T follicular helper cell (primary cell): ENCODE data around the gene POU2F1.
"Not testable (repeated sequence)": the region's sequence is repeated elsewhere in the genome, so short reads cannot be mapped to it uniquely, and the experiment has no call there.

Experiments
- DNase-seq: peaks from one replicate; pipeline ENCODE4 v3.0.0-alpha.2; 2020; ENCODE audit warnings: low read depth

The POU2F1 gene

DNA sequence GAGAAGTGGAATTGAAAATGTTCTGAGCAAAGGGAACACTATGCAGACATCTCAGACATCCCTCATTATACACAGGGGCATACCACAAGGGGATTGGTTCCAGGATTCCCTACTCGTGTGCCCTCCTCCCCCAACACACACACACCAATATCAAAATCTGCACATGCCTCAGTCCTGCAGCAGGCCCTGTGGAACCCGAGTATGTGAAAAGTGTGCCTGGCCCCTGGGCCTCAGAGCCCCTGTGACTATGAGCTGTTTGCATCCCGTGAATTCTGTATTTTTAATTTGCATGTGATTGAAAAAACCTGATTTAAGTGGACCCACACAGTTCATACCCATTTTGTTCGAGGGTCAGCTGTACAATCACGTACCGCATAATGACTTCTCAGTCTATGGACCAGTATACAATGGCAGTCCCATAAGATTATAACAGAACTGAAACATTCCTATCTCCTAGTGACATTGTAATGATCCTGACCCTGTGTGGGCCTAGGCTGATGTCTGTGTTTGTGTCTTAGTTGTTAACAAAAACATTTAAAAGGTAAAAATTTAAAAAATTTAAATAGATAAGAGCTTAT lies 11.3 kb downstream of the POU2F1 start:
- DNase-seq, result no peak

DNA sequence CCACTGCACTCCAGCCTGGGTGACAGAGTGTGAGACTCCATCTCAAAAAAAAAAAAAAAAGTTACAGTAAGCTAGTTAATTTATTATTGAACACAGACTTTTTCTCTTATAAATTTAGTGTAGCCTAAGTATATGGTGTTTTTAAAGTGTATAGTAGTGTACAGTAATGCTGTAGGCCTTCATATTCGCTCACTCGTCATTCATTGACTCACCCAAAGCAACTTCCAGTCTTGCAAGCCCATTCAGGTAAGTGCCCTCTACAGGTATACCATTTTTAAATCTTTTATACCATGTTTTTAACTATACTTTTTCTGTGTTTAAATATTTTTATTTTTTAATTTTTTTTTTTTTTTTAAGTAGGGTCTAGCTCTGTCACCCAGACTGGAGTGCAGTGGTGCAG lies 12.1 kb downstream of the POU2F1 start:
- no peak for DNase-seq

DNA sequence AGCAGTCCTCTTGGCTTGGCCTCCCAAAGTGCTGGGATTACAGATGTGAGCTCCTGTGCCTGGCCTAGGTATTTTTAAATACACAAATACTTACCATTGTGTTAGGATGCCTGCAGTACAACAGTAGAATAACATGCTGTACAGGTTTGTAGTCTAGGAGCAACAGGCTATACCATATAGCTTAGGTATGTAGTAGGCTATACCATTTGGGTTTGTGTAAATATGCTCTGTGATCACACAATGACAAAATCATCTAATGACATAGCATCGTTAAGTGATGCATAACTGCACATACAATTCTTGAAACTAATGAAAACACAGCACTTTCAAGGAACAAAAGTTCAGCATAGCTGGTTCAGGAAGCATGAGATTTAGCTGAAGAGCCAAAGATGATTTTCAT lies 12.7 kb downstream of the POU2F1 start:
- no peak for DNase-seq

DNA sequence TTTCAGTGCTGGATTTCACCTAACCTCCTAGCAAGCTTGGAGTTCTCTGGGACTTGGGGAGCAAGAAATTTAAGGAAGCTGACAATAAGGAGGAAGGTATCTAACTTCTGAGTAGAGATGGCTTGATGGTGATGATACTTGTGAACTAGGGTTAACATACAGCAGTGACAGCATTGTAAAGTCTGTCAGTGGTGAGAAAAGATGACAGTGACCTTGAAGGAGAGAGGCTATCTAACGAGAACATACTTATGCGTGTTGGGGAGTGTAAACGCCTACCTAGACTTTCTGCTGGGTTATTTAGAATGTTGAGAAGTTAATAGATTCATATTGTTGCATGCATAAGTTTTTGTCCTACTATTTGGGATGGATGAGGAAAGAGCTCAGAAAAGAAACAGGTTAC lies 16.3 kb downstream of the POU2F1 start:
- DNase-seq, result no peak

DNA sequence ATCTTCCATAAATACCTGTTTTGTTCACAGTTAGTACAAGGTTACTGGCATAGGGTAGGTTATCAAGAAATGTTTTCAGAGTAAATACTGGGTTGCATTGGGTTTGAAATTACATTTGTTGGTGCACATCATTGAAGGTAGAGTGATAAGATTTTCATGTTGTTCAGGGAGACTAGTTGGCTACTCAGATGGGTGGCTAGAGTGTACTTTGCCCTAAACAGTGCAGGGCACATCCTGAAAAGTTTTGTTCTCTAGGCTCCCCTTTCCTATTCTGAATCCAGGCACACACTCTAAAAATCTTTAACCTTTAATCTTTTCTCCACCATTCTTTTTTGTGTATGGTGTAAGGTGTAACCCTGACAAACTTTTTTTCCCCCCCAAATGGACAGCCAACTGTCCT lies 18.0 kb downstream of the POU2F1 start:
- DNase-seq, result no peak

DNA sequence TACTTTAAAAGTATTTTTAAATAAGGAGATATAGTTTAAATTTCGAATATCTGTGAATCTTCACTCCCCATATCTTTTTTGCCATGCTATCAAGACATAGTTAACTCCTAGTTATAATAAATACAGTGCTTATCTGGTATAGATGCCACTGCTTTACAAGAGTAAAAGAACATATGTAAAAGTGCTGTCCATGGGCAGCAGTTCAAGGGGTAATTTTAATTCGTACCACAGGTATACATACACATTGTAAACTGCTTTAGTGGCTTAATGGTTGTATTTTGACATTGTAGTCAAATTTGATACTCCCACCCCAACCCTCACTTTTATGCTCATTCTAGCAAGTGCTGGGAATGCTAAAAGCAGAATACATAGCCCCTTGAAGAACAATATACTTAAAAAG lies 18.6 kb downstream of the POU2F1 start:
- DNase-seq, result no peak

DNA sequence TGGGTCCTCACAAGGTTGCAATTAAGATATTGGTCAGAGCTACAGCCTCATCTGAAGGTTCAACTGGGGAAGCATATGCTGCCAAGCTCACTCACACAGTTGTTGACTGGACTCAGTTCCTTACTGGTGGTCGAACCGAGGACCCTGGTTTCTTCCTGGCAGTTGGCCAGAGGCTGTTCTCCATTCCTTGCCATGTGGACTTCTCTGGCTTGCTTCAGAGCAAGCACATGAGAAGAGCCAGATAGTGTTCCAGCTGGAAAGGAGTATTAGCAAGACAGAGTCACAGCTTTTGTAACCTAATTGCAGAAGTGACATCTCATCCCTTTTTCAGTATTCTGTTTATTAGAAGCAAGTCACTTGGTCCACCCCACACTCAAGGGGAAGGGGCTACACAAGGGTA lies 23.6 kb downstream of the POU2F1 start:
- DNase-seq, result no peak

DNA sequence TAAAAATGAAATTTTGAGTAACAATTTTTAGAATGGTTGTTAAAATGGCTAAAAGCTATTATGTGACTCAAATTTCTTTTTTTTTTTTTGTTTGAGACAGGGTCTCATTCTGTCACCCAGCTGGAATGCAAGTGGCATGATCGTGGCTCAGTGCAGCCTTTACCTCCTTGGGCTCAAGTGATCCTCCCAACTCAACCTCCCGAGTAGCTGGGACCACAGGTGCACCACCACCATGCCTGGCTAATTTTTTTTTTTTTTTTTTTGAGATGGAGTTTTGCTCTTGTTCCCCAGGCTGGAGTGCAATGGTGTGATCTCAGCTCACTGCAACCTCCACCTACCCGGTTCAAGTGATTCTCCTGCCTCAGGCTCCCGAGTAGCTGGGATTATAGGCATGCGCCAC lies 24.5 kb downstream of the POU2F1 start:
- DNase-seq, result not testable (repeated sequence)

DNA sequence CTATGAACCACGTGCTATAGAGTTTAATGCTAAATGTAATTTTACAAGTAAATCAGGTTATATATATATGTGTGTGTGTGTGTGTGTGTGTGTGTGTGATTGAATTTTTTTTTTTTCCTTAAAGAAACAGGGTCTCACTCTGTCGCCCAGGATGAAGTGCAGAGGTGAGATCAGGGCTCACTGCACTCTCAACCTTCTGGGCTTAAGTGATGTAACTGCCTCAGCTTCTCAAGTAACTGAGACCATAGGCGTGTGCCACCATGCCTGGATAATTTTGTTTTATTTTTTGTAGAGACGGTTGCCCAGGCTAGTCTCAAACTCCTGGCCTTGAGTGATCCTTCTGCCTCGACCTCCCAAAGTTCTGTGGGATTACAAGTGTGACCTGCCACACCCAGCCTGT lies 26.3 kb downstream of the POU2F1 start:
- DNase-seq, result no peak

DNA sequence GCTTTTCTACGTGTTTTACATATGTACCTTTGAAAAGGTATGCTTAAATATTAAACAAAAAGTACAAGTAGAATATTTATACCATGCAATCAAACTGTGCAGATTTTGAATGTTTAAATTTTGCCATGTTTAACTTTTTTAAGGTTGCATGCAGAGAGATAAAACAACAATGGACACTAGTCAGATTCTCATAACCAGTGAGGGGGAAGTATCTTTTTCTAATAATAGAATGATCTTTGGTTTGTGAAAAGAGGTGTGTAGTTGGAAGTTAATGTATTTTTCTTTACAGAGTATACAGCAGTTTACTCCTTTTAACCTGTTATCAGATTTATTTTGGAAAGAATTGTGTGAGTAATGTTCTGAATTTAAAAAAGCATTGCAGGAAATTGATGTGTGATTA lies 27.1 kb downstream of the POU2F1 start:
- DNase-seq, result no peak

DNA sequence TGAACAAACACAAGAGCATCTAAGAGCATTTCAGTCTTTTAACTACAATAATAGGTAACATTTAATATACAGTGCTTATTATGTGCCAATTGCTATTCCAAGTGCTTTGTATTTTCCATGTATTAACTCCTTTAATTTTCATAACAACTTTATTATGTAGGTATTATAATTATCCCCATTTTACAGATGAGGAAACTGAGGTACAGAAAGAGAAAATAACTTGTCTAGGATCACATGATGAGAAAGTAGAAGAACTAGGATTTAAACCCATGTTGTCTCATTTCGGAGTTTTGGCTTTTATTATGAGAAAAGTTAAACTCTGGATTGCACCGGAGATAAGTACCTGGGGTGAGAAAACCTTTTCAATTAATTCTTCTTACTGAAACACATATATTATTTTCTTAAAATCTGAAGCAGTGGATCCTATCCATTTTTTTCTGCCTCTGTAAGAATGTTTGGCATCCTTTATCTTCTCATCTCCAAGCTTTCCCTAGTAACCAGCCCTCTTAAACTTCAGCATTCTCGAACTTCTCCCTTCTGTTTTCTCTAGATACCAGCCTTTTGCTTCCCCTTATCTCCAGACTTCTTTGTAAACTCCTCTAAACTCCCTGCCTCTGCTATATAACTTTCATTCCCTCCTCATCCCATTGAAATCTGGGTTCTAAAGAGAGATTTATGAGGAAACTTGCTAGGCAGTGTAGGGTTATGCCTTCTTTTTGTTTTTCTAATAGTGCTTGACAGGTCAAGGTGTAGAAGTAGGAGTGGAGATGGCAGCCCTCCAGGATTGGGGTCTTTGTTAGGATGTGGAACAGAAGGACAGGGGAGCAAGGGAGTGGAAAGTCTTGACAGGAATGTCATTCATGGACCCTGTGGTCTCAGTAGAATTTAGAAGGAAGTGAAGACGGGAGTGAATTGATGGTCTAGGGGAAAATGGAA lies 28.3 kb downstream of the POU2F1 start:
- DNase-seq, result no peak

DNA sequence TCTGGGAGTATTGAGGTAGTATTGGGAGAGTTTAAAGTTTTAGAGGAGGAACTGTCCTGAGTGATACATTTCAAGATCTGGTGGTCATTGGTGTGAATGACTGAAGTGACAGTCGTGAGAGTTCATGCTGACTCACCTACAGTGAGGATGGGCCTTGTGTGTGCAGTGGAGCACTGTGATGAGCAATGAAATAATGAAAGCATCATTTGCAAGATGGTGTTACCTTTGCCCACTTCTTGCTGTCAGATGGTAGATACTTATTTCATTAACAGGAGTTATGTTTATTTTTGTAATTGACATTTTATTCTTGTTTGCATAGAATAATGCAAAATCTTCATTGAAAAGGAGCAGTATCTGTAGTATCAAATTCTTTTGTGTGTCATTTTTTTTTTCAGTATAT lies 29.0 kb downstream of the POU2F1 start:
- DNase-seq, result no peak

DNA sequence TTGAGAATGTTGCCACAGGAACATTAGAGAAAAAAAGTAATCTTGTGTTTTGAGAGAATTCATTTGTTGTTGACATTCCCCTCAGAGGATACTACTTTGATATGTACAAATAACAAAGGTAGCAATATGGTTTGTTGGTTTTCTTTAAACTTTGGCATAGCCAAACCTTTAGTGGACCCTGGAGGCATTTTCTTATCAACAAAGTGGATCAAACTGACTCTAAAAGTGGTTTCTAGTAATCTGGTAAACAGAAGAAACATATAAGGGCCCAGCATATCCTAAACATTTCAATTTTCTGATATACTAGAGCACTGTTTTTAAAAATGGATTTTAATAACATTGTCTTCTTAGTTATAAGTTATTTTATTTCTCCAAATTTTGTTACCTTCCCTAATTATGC lies 29.8 kb downstream of the POU2F1 start:
- DNase-seq, result no peak

DNA sequence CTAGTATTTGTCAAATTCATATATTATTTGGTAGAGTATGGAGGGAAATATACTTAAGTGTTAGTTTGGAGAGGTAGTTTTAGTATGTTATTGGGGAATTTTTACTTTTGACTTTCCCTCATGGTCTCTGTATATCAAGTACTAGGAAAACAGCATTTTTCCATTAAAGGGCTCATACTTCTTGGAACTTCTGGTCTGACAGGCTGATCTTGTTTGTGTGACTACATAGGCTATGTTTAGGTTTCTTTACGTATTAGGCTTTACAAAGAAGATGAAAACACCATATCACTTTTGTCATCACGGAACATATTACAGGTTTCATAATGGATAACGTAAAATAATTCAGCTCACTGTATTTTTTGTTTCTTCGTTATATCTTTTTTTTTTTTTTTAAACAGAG lies 30.8 kb downstream of the POU2F1 start:
- no peak for DNase-seq

DNA sequence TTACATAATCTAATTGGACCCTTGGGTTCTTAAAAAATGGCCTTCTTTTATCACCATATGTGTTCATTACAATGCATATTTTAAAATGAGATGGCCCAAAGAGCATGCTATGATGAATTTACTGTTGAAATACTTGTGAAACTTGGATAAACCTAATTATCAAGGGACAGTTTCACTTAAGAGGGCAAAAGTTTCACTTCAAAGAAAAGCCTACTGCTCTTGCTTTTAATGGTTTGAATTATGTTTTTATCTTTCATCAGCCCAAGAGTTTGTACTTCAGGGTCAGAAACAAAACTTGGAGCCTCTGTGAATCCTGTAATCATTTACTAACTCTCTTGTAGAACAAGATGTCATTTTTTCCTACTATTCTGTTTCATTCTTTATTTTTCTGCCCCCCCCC lies 32.3 kb downstream of the POU2F1 start:
- no peak for DNase-seq

DNA sequence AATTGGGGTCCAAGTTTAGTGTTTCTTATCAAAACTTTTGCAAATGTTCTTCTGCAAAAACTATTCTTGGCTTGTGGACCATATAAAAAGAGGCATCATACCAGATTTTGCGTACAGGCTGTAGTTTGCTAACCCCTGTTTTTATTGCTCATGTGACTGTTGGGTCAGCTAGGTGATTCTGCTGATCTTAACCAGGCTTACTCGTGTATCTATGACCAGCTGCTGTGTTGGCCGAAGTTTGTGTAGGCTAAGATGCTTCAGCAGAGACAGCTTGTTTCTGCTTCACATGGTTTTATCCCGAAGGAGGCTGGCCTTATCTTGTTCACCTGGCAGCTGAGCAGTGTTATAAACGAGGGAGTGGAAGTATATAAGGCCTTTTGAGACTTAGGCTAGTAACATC lies 38.2 kb downstream of the POU2F1 start:
- DNase-seq, result no peak

DNA sequence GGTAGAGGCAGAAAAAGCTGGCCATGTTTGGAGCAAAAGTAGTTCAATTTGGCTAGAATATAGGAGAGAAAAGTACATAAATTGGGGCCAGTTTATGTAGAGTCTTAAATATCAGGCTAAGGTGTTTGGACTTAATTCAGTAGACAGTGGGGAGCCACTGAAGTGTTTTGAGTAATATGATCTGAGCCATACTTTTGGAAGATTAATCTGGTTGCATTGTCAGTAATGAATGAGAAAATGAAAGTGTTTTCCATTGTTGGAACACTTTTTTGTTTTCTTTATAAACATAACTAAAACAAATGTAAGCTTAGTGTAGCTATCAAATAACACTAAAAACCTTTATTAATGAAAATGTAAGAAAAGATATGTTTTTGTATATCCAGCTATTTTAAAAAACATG lies 42.1 kb downstream of the POU2F1 start:
- DNase-seq, result no peak

DNA sequence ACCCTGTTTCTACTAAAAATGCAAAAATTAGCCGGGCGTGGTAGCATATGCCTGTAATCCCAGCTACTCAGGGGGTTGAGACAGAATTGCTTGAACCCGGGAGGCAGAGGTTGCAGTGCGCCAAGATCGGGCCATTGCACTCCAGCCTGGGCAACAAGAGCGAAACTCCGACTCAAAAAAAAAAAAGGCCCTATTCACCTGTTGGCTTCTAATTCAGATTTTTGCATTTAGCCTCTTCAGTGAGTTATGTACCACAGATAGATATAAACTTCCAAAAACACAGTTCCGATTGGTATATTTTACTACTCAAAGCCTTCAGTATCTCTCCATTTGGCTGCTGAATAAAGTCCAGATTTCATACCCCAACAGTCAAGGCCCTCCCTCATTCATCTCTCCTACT lies 42.7 kb downstream of the POU2F1 start:
- DNase-seq, result no peak

DNA sequence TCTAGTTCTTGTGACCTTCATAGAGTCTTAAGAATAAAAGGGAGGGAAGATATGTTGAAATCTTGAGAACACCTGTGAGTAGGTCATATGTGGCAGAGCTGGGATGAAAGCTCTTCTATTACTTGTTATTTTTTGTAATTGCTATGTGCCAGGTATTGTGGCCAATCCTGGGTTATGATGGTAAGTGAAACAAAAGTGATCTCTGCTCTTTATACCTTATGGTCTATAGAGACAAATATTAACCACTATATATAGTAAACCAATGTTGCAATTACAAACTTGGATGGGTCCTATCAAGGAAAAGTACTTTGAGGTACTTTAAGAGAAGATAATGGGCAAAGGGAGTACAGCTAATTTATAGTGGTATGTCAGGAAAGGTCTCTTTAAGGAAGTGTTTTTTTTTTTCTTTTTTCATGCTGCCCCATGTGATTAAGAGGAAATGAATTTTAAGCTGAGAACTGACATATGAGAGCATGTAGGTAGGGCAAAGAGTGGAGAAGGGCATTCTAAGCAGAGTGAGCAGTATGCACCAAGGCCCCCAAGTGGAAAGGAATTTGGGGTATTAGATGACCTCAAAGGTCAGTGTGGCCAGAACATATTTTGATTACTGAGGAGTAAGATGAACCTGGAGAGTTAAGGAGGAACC lies 43.3 kb downstream of the POU2F1 start:
- DNase-seq, result no peak

DNA sequence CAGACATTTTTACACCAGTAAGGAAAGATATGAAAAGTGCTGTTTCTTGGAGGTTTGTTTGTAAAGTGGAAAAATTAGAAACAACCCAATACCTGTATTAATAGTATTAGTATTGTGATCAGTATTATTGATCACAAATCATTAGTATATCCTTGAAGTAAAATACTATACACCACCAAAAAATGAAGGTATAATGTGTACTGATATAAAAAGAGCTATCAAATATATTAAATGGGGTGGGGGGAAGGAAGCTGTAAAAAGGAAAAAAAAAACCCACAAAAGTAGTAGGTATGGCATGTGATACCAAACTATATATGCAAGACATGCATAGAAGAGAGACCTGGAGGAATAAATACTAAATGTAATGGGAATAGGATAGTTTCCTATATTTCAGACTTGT lies 46.3 kb downstream of the POU2F1 start:
- no peak for DNase-seq

DNA sequence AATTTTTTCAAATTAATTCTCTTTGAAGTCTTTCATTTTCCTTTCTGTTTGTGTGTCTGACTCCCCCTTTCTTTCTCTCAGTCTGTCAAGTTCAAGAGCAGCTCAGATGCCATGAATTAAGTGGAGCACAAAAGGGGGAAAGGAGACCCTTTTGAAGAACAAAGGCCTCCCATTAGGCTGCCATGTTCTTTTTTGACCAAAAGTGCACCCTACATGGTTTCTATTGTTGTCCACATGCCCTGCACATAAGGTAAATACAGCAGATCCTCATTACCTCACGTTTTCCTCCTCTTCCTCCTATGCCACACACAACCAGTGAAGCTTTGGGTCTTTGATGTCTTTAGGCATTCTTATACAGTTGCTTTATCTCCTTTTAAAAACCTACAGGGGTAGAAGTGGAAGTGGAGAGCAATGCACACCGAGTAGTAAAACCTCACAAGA lies 47.7 kb downstream of the POU2F1 start:
- no peak for DNase-seq

DNA sequence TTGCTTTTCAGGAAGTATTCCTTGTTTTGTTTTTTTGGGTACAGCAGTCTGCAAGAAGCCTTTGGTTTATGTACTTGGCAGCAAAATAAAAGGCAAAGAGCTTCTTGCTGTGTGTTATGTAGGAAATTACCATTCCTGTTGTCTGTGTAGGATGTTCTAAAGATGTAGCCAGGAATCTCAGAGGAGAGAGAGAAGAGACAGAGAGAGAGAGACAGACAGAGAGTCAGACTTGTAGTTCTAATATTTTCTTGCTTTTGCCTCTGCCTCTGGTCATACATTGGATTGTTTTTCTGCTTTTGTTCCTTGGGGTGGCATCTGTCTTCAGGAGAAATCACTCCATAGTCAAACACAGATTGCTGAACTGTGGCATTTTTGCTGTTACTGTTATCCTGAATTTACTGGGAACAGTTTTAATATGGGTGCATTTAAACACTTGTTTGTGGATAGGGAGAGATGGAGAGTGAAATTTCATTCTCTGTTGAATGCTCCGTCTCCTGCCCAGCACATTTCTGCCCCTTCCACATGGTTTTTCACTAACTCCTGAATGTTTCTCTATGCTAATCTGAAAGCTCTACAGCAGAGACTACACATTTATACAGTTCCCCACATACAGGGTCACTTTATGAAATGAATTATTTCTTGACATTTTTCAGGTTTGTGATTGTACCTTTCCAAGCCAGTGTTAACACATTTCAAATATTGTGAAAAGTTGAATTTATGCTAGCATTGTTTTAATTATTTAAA lies 49.8 kb downstream of the POU2F1 start:
- DNase-seq, result no peak
